K562 (cell line): ENCODE results near the gene INPP5E. TPM values are rescaled to one million over a fixed set of nuclear protein-coding genes. Genes with fewer than 3 reads are reported as not detected.

Experiments used
- CBX3 ChIP-seq, 2 experiments: IDR thresholded peaks; 1 replicate in 1 of 2; 2 replicates in 1 of 2; pipeline ENCODE4 v1.6.1; 2012; ENCODE audit warnings: inconsistent platforms in 2 of 2, low read length in 2 of 2, borderline replicate concordance in 1 of 2, control low read depth in 1 of 2
- CREB5 ChIP-seq: fragments of 250-450 bp; sonication (Bioruptor Pico); IDR thresholded peaks from 2 replicates; pipeline ENCODE4 v1.5.0; 2020; ENCODE audit warnings: mild to moderate bottlenecking
- FIP1L1 ChIP-seq: fragments of 200-400 bp; formaldehyde crosslinking; IDR thresholded peaks from 2 replicates; pipeline ENCODE4 v1.6.1; 2018; ENCODE audit warnings: mild to moderate bottlenecking, low read depth, low read length; ENCODE audit not compliant: poor library complexity, severe bottlenecking
- GTF2E2 ChIP-seq: fragments of 200-800 bp; sonication (Bioruptor generic); IDR thresholded peaks from 2 replicates; pipeline ENCODE4 v1.6.1; 2016; ENCODE audit warnings: missing genetic modification characterization, missing compliant biosample characterization
- ID3 ChIP-seq, 2 experiments: fragments of 250-450 bp in 1 of 2; fragments of 450-650 bp in 1 of 2; sonication (Bioruptor Pico) in 1 of 2; IDR thresholded peaks; 2 replicates each; pipeline versions ENCODE4 v1.6.1 to v1.8.0; 2016 to 2021; ENCODE audit warnings: mild to moderate bottlenecking in 2 of 2, moderate library complexity in 2 of 2, missing compliant biosample characterization in 1 of 2, missing genetic modification characterization in 1 of 2
- KAT7 ChIP-seq: sonication (generic); formaldehyde crosslinking; IDR thresholded peaks from 2 replicates; pipeline ENCODE4 v1.8.0; 2022; ENCODE audit warnings: missing genetic modification reagents, mild to moderate bottlenecking, borderline replicate concordance
- LARP7 ChIP-seq: fragments of 450-650 bp; IDR thresholded peaks from 2 replicates; pipeline ENCODE4 v1.6.1; 2016
- MBD2 ChIP-seq: sonication (generic); IDR thresholded peaks from 2 replicates; pipeline ENCODE4 v1.6.1; 2016; ENCODE audit warnings: low read depth, borderline replicate concordance
- MNT ChIP-seq, 2 experiments: fragments of 450-650 bp; conservative IDR thresholded peaks; 2 replicates each; pipeline ENCODE4 v1.6.1; 2017; ENCODE audit warnings: mild to moderate bottlenecking in 2 of 2, moderate library complexity in 2 of 2
- MTA3 ChIP-seq: fragments of 450-650 bp; formaldehyde crosslinking; IDR thresholded peaks from 2 replicates; pipeline ENCODE4 v1.6.1; 2017; ENCODE audit warnings: mild to moderate bottlenecking, borderline replicate concordance
- NFE2 ChIP-seq: IDR thresholded peaks from 2 replicates; pipeline ENCODE4 v1.6.1; 2014; ENCODE audit warnings: antibody characterized with exemption, low read depth
- NFIC ChIP-seq: fragments of 450-650 bp; IDR thresholded peaks from 2 replicates; pipeline ENCODE4 v1.6.1; 2017; ENCODE audit warnings: mild to moderate bottlenecking, inconsistent platforms
- NRF1 ChIP-seq, 2 experiments: fragments of 450-650 bp; IDR thresholded peaks in 1 of 2; conservative IDR thresholded peaks in 1 of 2; 2 replicates each; pipeline ENCODE4 v1.6.1; 2014; ENCODE audit warnings: mild to moderate bottlenecking in 2 of 2
- POLR3A ChIP-seq: IDR thresholded peaks from 2 replicates; pipeline ENCODE4 v1.6.1; 2011; ENCODE audit warnings: borderline replicate concordance, mild to moderate bottlenecking, moderate library complexity; ENCODE audit not compliant: insufficient read length, insufficient read depth; ENCODE audit errors: extremely low read depth
- SIN3B ChIP-seq: fragments of 450-650 bp; IDR thresholded peaks from 2 replicates; pipeline ENCODE4 v1.6.1; 2017; ENCODE audit warnings: low read depth, mild to moderate bottlenecking, moderate library complexity
- TBL1XR1 ChIP-seq, 2 experiments: IDR thresholded peaks; 2 replicates each; pipeline ENCODE4 v1.6.1; 2012; ENCODE audit warnings: improper control_type of control experiment in 2 of 2, low read length in 2 of 2, mild to moderate bottlenecking in 1 of 2
- TBP ChIP-seq: optimal IDR thresholded peaks from 2 replicates; pipeline ENCODE3; 2011; ENCODE audit warnings: low read depth, low read length, improper control_type of control experiment
- TCF3 ChIP-seq: sonication (generic); formaldehyde crosslinking; IDR thresholded peaks from 2 replicates; pipeline ENCODE4 v1.4.0; 2020; ENCODE audit warnings: mild to moderate bottlenecking, missing genetic modification reagents
- TFAP4 ChIP-seq: sonication (generic); formaldehyde crosslinking; IDR thresholded peaks from 2 replicates; pipeline ENCODE4 v1.8.0; 2022; ENCODE audit warnings: missing genetic modification reagents, mild to moderate bottlenecking, moderate library complexity, borderline replicate concordance
- ZFX ChIP-seq: sonication (generic); formaldehyde crosslinking; IDR thresholded peaks from 2 replicates; pipeline ENCODE4 v1.8.0; 2022; ENCODE audit warnings: mild to moderate bottlenecking, missing genetic modification reagents, moderate library complexity
- ZNF143 ChIP-seq: sonication (generic); formaldehyde crosslinking; IDR thresholded peaks from 2 replicates; pipeline ENCODE4 v1.9.0; 2022; ENCODE audit warnings: mild to moderate bottlenecking, missing genetic modification reagents
- ZNF197 ChIP-seq: fragments of 200-800 bp; sonication (Bioruptor generic); IDR thresholded peaks from 2 replicates; pipeline ENCODE4 v1.6.1; 2016; ENCODE audit warnings: low read depth, missing genetic modification characterization, missing compliant biosample characterization
- ZSCAN29 ChIP-seq: fragments of 450-650 bp; IDR thresholded peaks from 2 replicates; pipeline ENCODE4 v1.6.1; 2017
- polyA plus RNA-seq, 8 experiments: library from polyadenylated mRNA; depleted of rRNA in 4 of 8; stranded (reverse) in 5 of 8; unstranded in 3 of 8; fragments of >200 nt; fragmentation: Nextera tagmentation in 2 of 8; fragmentation: Illumina TruSeq in 1 of 8; extraction: Ambion mirVana in 2 of 8; extraction: Trizol in 1 of 8; gene quantifications; 2 replicates each; pipeline versions ENCODE4 v1.2.1 to v1.2.3, GENCODE V29; 2011 to 2014; ENCODE audit warnings: inconsistent platforms in 1 of 8, missing spikeins in 1 of 8
- total RNA-seq, 7 experiments: library from RNA; depleted of rRNA in 6 of 7; stranded (reverse); fragments of >200 nt in 6 of 7; fragmentation: Illumina TruSeq in 2 of 7; extraction: Trizol in 2 of 7; gene quantifications; 2 replicates each; pipeline versions ENCODE4 v1.2.1 to v1.2.3, GENCODE V29; 2011 to 2021; ENCODE audit warnings: low replicate concordance in 1 of 7

Gene INPP5E
- total and polyA plus RNA-seq, 9 of the 15 experiments (the other 6 are each of a cell fraction or from before 2014, with no cell fraction given) = 0.38 to 17.4 (median 4.9) TPM

- TF ChIP-seq TCF3 (CRISPR knock-in tag) (no peak), TBP (peak; percentile 56), MNT (conservative IDR thresholded peaks at IDR 0.05) (peak in 1 of 2 experiments; percentile 60; a peak in 2 of 4 replicates), NFIC (peak; percentile 58), ID3 (CRISPR knock-in tag; IDR thresholded peaks at IDR 0.05) (no peak), ID3 (tag; IDR thresholded peaks at IDR 0.05) (peak; percentile 64; the same call in 1 of the 2 replicates), CBX3 (IDR thresholded peaks at IDR 0.05; ENCODE audit: borderline replicate concordance in 1 of 2, low read length in 2 of 2) (no peak), SIN3B (0 out of 2 replicates have a peak, but pooled peaks have one; percentile 40), FIP1L1 (peak; percentile 81), ZFX (CRISPR knock-in tag) (peak; percentile 52), NRF1 (conservative IDR thresholded peaks at IDR 0.05 in 1 of 2, IDR thresholded peaks at IDR 0.05 in 1 of 2) (peak; percentile 98), CREB5 (no peak), ZNF143 (CRISPR knock-in tag) (no peak), MBD2 (peak; percentile 4; the same call in 1 of the 2 replicates), NFE2 (0 out of 2 replicates have a peak, but pooled peaks have one; percentile 9), TBL1XR1 (IDR thresholded peaks at IDR 0.05; ENCODE audit: low read length in 2 of 2) (peak in 1 of 2 experiments; percentile 51; a peak in 1 of 4 replicates), GTF2E2 (tag) (no peak), MTA3 (peak; percentile 70; the same call in 1 of the 2 replicates), ZNF197 (CRISPR knock-in tag) (no peak), LARP7 (no peak), TFAP4 (CRISPR knock-in tag) (peak; percentile 93), KAT7 (CRISPR knock-in tag) (0 out of 2 replicates have a peak, but pooled peaks have one; percentile 50), ZSCAN29 (no peak), POLR3A (no peak)
Observed at GRCh38 chr9:136483589-136484152, 44.0 kb upstream of the INPP5E start (continued).
